Measurements from ENCODE around the gene OSER1.

DNA sequence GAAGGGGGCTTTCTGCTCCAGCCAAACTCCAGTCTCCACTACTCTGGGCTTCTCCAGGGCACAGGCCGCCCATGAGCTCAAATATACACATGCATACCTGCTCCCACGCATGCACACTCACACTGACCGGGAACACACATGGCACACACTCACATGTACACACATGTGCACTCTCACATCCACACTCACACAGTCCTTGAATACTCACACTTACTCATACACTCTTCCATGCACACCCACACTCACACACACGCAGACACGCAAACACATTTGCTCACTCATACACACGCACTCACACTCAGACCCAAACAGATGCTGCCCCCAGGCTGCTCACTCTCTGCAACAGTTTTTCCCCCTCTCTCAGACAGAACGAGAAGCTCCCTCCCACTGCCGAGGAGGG is 43.5 kb upstream of the OSER1 start:
- no peak for TF ChIP-seq POLR2A (IDR thresholded peaks at IDR 0.05)
- TF ChIP-seq, protein P1, sequence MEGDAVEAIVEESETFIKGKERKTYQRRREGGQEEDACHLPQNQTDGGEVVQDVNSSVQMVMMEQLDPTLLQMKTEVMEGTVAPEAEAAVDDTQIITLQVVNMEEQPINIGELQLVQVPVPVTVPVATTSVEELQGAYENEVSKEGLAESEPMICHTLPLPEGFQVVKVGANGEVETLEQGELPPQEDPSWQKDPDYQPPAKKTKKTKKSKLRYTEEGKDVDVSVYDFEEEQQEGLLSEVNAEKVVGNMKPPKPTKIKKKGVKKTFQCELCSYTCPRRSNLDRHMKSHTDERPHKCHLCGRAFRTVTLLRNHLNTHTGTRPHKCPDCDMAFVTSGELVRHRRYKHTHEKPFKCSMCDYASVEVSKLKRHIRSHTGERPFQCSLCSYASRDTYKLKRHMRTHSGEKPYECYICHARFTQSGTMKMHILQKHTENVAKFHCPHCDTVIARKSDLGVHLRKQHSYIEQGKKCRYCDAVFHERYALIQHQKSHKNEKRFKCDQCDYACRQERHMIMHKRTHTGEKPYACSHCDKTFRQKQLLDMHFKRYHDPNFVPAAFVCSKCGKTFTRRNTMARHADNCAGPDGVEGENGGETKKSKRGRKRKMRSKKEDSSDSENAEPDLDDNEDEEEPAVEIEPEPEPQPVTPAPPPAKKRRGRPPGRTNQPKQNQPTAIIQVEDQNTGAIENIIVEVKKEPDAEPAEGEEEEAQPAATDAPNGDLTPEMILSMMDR (IDR thresholded peaks at IDR 0.05 in 4 of 5, conservative IDR thresholded peaks at IDR 0.05 in 1 of 5): no peak

Measured in gastrocnemius medialis (tissue), 4 donors.